Aorta (tissue), 5 donors: ENCODE data around the gene RPS16. TPM values are rescaled to one million over a fixed set of nuclear protein-coding genes. Genes with fewer than 3 reads are reported as not detected.
A peak's percentile ranks its signal among the peaks of the same experiment; 100 is the strongest.
"Not testable (repeated sequence)": the region's sequence is repeated elsewhere in the genome, so short reads cannot be mapped to it uniquely, and the experiment has no call there.

Source experiments
- ATAC-seq: fragments of 200-7000 bp; cut with Tn5 transposase; one replicate; pipeline ENCODE4 v1.9.1; 2022; ENCODE audit warnings: moderate library complexity; ENCODE audit not compliant: low FRiP score
- DNase-seq, 2 donors: peaks; one replicate each; pipeline ENCODE4 v3.0.0-alpha.2; 2020
- H3K27ac ChIP-seq, 2 donors: one replicate each; pipeline ENCODE4 v1.5.1; 2013; ENCODE audit warnings: low read length in 2 of 2, mild to moderate bottlenecking in 2 of 2, moderate library complexity in 2 of 2, control low read depth in 1 of 2, inconsistent platforms in 1 of 2, low read depth in 1 of 2
- H3K27me3 ChIP-seq, 2 donors: one replicate each; pipeline ENCODE4 v1.6.1; 2013; ENCODE audit warnings: control low read depth in 1 of 2, low read length in 1 of 2, mild to moderate bottlenecking in 1 of 2, moderate library complexity in 1 of 2; ENCODE audit not compliant: insufficient read depth in 2 of 2, control insufficient read depth in 1 of 2
- H3K36me3 ChIP-seq, 2 donors: one replicate each; pipeline ENCODE4 v1.6.1; 2013; ENCODE audit warnings: control low read depth in 1 of 2, low read length in 1 of 2, mild to moderate bottlenecking in 1 of 2; ENCODE audit not compliant: insufficient read depth in 2 of 2, control insufficient read depth in 1 of 2
- H3K4me1 ChIP-seq, 2 donors: one replicate each; pipeline ENCODE4 v1.6.1; 2013; ENCODE audit warnings: low read length in 2 of 2, control low read depth in 1 of 2, mild to moderate bottlenecking in 1 of 2, moderate library complexity in 1 of 2; ENCODE audit not compliant: insufficient read depth in 2 of 2, control insufficient read depth in 1 of 2
- H3K4me3 ChIP-seq, 2 donors: one replicate each; pipeline ENCODE4 v1.5.1; 2013; ENCODE audit warnings: low read length in 2 of 2, control low read depth in 1 of 2, mild to moderate bottlenecking in 1 of 2
- H3K9me3 ChIP-seq: one replicate; pipeline ENCODE4 v1.6.1; 2013; ENCODE audit warnings: mild to moderate bottlenecking, low read length; ENCODE audit not compliant: control insufficient read depth
- WGBS, 2 donors: extraction: QIAGEN DNeasy Blood & Tissue Kit; methylation state at CpG; one replicate each; pipeline ENCODE4 v1.1.7; 2013; 5-methylcytosine and 5-hydroxymethylcytosine counted together
- intact Hi-C, 2 donors: fragments of 100-400 bp; cut with DNase I; formaldehyde crosslinking; loops; one replicate each; pipeline versions ENCODE4 v1.14.2 to v1.15.0; 2022
- long read RNA-seq, 2 donors: library from polyadenylated mRNA; unstranded; transcript quantifications; one replicate each; pipeline ENCODE4 v2.0.0, GENCODE V29; 2020 to 2021
- polyA plus RNA-seq, 2 donors: library from polyadenylated mRNA; stranded (reverse); fragments of 200-250 nt; gene quantifications; one replicate each; pipeline ENCODE4 v1.2.3, GENCODE V29; 2013
- total RNA-seq, 2 donors: library from RNA; stranded (reverse); fragmentation: NEBNext Ultra II Directional; extraction: Animal tissue kit (Norgen Biotek cat#: 25700); gene quantifications; one replicate each; pipeline ENCODE4 v1.2.1, GENCODE V29; 2021
- donor health status: healthy with polysubstance abuse.
- donor health status: Bipolar disorder and iron deficiency.
- donor health status: DM: no; HTN: no; CAD: no.
- donor health status: DM: no; HTN: no; CAD: no.
- donor health status: DM: yes; HTN: yes; CAD: no.

Gene RPS16
- 1,000 to 10,000 TPM; 1,268 to 1,273 TPM for total RNA-seq
- polyA plus RNA-seq: 1,000 to 10,000 TPM; 3,270 to 4,459 TPM
- long read RNA-seq, donor 1, transcript RPS16-206 (4 exons, 2,389 nt): minor isoform, 13 of 364 reads
- long read RNA-seq, donor 1, transcript RPS16-201 (5 exons, 560 nt): major isoform, 225 of 364 reads
- long read RNA-seq, donor 1, partial matches to known transcripts: 106 of 364 reads
- long read RNA-seq, donor 1, other reads (novel, unspliced or antisense): 18 of 364 reads
- long read RNA-seq, donor 2, transcript RPS16-201 (5 exons, 560 nt): major isoform, 126 of 276 reads
- long read RNA-seq, donor 2, partial matches to known transcripts: 141 of 276 reads
- long read RNA-seq, donor 2, other reads (novel, unspliced or antisense): 3 of 276 reads

- peak; percentile 99 for ATAC-seq
Measured at GRCh38 chr19:39435499-39436349, at the start of gene RPS16. Gene RPS16, minus strand, starts transcription at chr19:39435949. Its CDS starts 54 bp downstream, at chr19:39435895.

GRCh38 chr19:39483141-39483540 lies 47.4 kb upstream of the RPS16 start:
- H3K36me3 ChIP-seq: peaks cover 2 to 3% of the 10 kb centered on the region in 2 donors
- 54 to 59% methylated on average over 6 of the region's 6 CpGs for WGBS, 2 donors
- intact Hi-C loops: no loop called here

More at GRCh38 chr19:39435499-39436349, at the start of gene RPS16:
- H3K4me3 ChIP-seq: peak within 1 kb of the TSS; percentile 31 to 61
- H3K27ac ChIP-seq: peak within 1 kb of the TSS in 1 of 2 donors; percentile 49
- DNase-seq: peak; percentile 99 to 100
- peaks cover 0 to 2% of the 10 kb centered on the region in 2 donors for H3K4me1 ChIP-seq
- WGBS, 2 donors: 0% methylated on average over 60 to 61 of the region's 61 CpGs
- H3K36me3 ChIP-seq: peaks cover 2 to 6% of the 10 kb centered on the region in 2 donors
- no peaks in the 10 kb centered on the region for H3K27me3 ChIP-seq
- intact Hi-C loops: loop anchor here (1.0 to 5.0 kb wide), 3 partner anchors 23 to 97 kb away; partner anchors contain the start of genes EID2B (in 1 of the 2), MED29 (in 1 of the 2), PAF1 (in 1 of the 2) and PLEKHG2 (in 1 of the 2)
- H3K9me3 ChIP-seq: no peaks in the 10 kb centered on the region

GRCh38 chr19:39481676-39482075 lies 45.9 kb upstream of the RPS16 start:
- 72 to 80% methylated on average over 11 of the region's 11 CpGs for WGBS, 2 donors
- intact Hi-C loops: loop anchor here in 1 of 2 donors (2.0 kb wide), 1 partner anchor 51 kb away; the partner anchor contains the start of gene EID2B
- Histone ChIP-seq H3K4me3 (no peak overlapping the region), H3K4me1 (no peaks in the 10 kb centered on the region), H3K36me3 (peaks cover 0 to 3% of the 10 kb centered on the region in 2 donors), H3K27ac (no peak overlapping the region), H3K27me3 (no peaks in the 10 kb centered on the region), H3K9me3 (no peaks in the 10 kb centered on the region)
- DNase-seq: no peak
- no peak for ATAC-seq

More at GRCh38 chr19:39483141-39483540, 47.4 kb upstream of the RPS16 start:
- H3K4me1 ChIP-seq: no peaks in the 10 kb centered on the region
- no peak for DNase-seq
- H3K27ac ChIP-seq: no peak overlapping the region
- no peak overlapping the region for H3K4me3 ChIP-seq
- no peak for ATAC-seq
- no peaks in the 10 kb centered on the region for H3K27me3 ChIP-seq
- H3K9me3 ChIP-seq: no peaks in the 10 kb centered on the region

GRCh38 chr19:39481229-39481545 lies 45.4 kb upstream of the RPS16 start:
- peaks cover 0 to under 1% of the 10 kb centered on the region in 2 donors for H3K36me3 ChIP-seq
- peak overlapping the region; percentile 63 to 72 for H3K4me3 ChIP-seq
- no peak overlapping the region for H3K27ac ChIP-seq
- no peaks in the 10 kb centered on the region for H3K27me3 ChIP-seq
- H3K9me3 ChIP-seq: no peaks in the 10 kb centered on the region
- H3K4me1 ChIP-seq: no peaks in the 10 kb centered on the region
- ATAC-seq (no peak), DNase-seq (no peak)
- 1% methylated on average over 12 of the region's 12 CpGs for WGBS, 2 donors
- intact Hi-C loops: loop anchor here in 1 of 2 donors (2.0 kb wide), 1 partner anchor 52 kb away; the partner anchor contains the start of gene EID2B

- intact Hi-C loops: loop anchor here in 1 of 2 donors (2.0 kb wide), 1 partner anchor 52 kb away; the partner anchor contains the start of gene EID2B
- 0 to 1% methylated on average over 55 to 62 of the region's 62 CpGs for WGBS, 2 donors
Measured at GRCh38 chr19:39480337-39481228, 44.8 kb upstream of the RPS16 start, which contains the start of gene TIMM50. Gene TIMM50, plus strand, starts transcription at chr19:39480838. Its CDS starts 16 bp downstream, at chr19:39480854.

GRCh38 chr19:39479916-39480315 lies 44.2 kb upstream of the RPS16 start:
- Histone ChIP-seq H3K4me1 (no peaks in the 10 kb centered on the region), H3K36me3 (peaks cover 0 to 5% of the 10 kb centered on the region in 2 donors), H3K9me3 (no peaks in the 10 kb centered on the region), H3K27me3 (no peaks in the 10 kb centered on the region), H3K27ac (no peak overlapping the region), H3K4me3 (no peak overlapping the region)
- DNase-seq: no peak
- no peak for ATAC-seq
- intact Hi-C loops: loop anchor here in 1 of 2 donors (2.0 kb wide), 1 partner anchor 53 kb away; the partner anchor contains the start of gene EID2B
- WGBS, 2 donors: 35 to 47% methylated on average over 10 of the region's 10 CpGs

More at GRCh38 chr19:39480337-39481228, 44.8 kb upstream of the RPS16 start, which contains the start of gene TIMM50:
- Histone ChIP-seq H3K4me3 (peak within 1 kb of the TSS; percentile 63 to 72), H3K4me1 (no peaks in the 10 kb centered on the region), H3K9me3 (no peaks in the 10 kb centered on the region), H3K27me3 (no peaks in the 10 kb centered on the region), H3K36me3 (peaks cover 0 to 5% of the 10 kb centered on the region in 2 donors), H3K27ac (peak within 1 kb of the TSS in 1 of 2 donors; percentile 30)
- peak; percentile 98 to 100 for DNase-seq
- ATAC-seq: peak; percentile 98

- H3K4me1 ChIP-seq, DNase-seq, intact Hi-C loops, H3K4me3 ChIP-seq, ATAC-seq, H3K9me3 ChIP-seq, H3K27me3 ChIP-seq, H3K27ac ChIP-seq, H3K36me3 ChIP-seq: not testable (repeated sequence)
- WGBS, 2 donors: 80% methylated on average over 11 of the region's 11 CpGs
Measured at GRCh38 chr19:39479319-39479801, 43.6 kb upstream of the RPS16 start.
